DMS79 (cell line): Measurements from ENCODE around the gene CIB2.

Experiments used
- DNase-seq: peaks from one replicate; lab custom pipeline; 2025; lab: John Stamatoyannopoulos, UW

CIB2 gene

GRCh38 chr15:78149068-78149804 lies 18.0 kb upstream of the CIB2 start, which contains the start of gene IDH3A:
IDH3A (plus strand) TSS chr15:78149362; CDS start chr15:78149404, 42 bp downstream.
- peak; percentile 57 for DNase-seq

GRCh38 chr15:78148392-78149067 lies 17.3 kb upstream of the CIB2 start:
- no peak for DNase-seq

GRCh38 chr15:78147566-78147965 lies 16.3 kb upstream of the CIB2 start:
- no peak for DNase-seq

- DNase-seq, result no peak
These were observed 15.3 kb upstream of the CIB2 start for GRCh38 chr15:78146425-78147154.

GRCh38 chr15:78142332-78142731 lies 11.1 kb upstream of the CIB2 start:
- no peak for DNase-seq

- DNase-seq, result no peak
These were observed 9.0 kb upstream of the CIB2 start for GRCh38 chr15:78140292-78140691.

GRCh38 chr15:78139578-78139977 lies 8.3 kb upstream of the CIB2 start:
- no peak for DNase-seq

- no peak for DNase-seq
These were observed 2.6 kb upstream of the CIB2 start for GRCh38 chr15:78133801-78134200.

GRCh38 chr15:78130466-78131294 lies 565 bp downstream of the CIB2 start:
- no peak for DNase-seq

GRCh38 chr15:78129751-78130287 lies 1.4 kb downstream of the CIB2 start:
- no peak for DNase-seq

GRCh38 chr15:78129077-78129750 lies 2.0 kb downstream of the CIB2 start:
- peak; percentile 1 for DNase-seq

- no peak for DNase-seq
These were observed 3.4 kb downstream of the CIB2 start for GRCh38 chr15:78127882-78128281.

GRCh38 chr15:78125267-78125666 lies 6.0 kb downstream of the CIB2 start:
- no peak for DNase-seq

- no peak for DNase-seq
These were observed 10.7 kb downstream of the CIB2 start for GRCh38 chr15:78120523-78120922.

GRCh38 chr15:78112551-78112950 lies 18.7 kb downstream of the CIB2 start:
- DNase-seq, result no peak

GRCh38 chr15:78111788-78112187 lies 19.5 kb downstream of the CIB2 start:
- DNase-seq, result no peak

- DNase-seq, result no peak
These were observed 20.2 kb downstream of the CIB2 start for GRCh38 chr15:78110916-78111475.

GRCh38 chr15:78110096-78110495 lies 21.1 kb downstream of the CIB2 start:
- no peak for DNase-seq

- DNase-seq, result no peak
These were observed 22.1 kb downstream of the CIB2 start for GRCh38 chr15:78109156-78109555.

- DNase-seq, result peak; percentile 10
These were observed 22.8 kb downstream of the CIB2 start for GRCh38 chr15:78108300-78109084.
